ENCODE results near the gene COLGALT1.
"Not testable (repeated sequence)": the region's sequence is repeated elsewhere in the genome, so short reads cannot be mapped to it uniquely, and the experiment has no call there.

The COLGALT1 gene

DNA sequence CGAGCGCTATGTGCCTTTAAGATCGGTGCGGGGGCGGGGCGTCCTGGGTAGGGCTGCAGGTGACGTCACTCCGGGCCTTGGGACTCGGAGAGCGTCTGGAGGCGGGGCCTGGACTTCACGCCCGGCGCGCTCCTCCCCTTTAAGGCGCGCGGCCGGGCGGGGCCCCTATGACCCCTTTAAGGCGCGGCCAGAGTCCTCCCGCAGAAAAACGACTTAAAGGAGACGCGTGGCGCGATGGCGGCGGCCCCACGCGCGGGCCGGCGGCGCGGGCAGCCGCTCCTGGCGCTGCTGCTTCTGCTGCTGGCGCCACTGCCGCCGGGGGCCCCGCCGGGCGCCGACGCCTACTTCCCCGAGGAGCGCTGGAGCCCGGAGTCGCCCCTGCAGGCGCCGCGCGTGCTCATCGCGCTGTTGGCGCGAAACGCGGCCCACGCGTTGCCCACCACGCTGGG is at the start of gene COLGALT1 (continued):
- TF ChIP-seq KLF9 (tag by site-specific recombination; IDR thresholded peaks at IDR 0.05; ENCODE audit: low read depth): peak; percentile 56; the same call in 1 of the 2 replicates
- peak; percentile 43; the same call in 1 of the 2 replicates for TF ChIP-seq ZFP69B (tag by site-specific recombination; IDR thresholded peaks at IDR 0.05)
- TF ChIP-seq ZNF596 (tag by site-specific recombination; IDR thresholded peaks at IDR 0.05): peak; percentile 44; the same call in 1 of the 2 replicates
- peak; percentile 99 for TF ChIP-seq ATF2 (tag by site-specific recombination; IDR thresholded peaks at IDR 0.05; ENCODE audit: low read depth)
- 0 out of 2 replicates have a peak, but pooled peaks have one; percentile 89 for TF ChIP-seq ZFHX2 (tag by site-specific recombination; conservative IDR thresholded peaks at IDR 0.05)
- no peak for TF ChIP-seq PRDM1 (tag by site-specific recombination; IDR thresholded peaks at IDR 0.05)
- TF ChIP-seq KLF8 (tag by site-specific recombination; IDR thresholded peaks at IDR 0.05): peak; percentile 79
- TF ChIP-seq KLF1 (tag by site-specific recombination; IDR thresholded peaks at IDR 0.05): peak; percentile 64
- TF ChIP-seq ZNF394 (tag by site-specific recombination; IDR thresholded peaks at IDR 0.05; ENCODE audit: borderline replicate concordance): no peak

DNA sequence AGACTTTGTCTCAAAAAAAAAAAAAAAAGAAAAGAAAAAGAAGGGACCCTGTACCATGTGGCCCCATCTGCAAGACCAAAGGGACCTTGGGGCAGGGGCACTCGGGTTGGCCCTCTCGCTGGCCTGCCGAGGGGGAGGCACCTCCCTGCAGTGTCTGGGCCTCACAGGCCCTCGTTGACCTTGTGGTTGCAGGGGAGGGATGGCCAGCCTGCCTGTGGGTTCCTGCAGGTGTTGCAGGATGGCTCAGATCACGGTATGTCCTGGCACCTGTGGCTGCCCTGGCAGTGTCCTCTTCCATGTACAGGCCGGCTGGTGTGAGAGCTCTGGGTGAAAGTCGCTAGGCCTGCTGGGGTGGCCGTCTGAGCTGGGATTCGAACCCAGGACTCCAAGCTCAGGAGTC is 48.7 kb upstream of the COLGALT1 start:
- TF ChIP-seq ZNF202 (tag by site-specific recombination; IDR thresholded peaks at IDR 0.05; ENCODE audit: borderline replicate concordance): no peak
- TF ChIP-seq ZNF677 (tag by site-specific recombination; IDR thresholded peaks at IDR 0.05): no peak
- no peak for TF ChIP-seq ZBTB17 (tag by site-specific recombination; IDR thresholded peaks at IDR 0.05)
- TF ChIP-seq, protein P1, sequence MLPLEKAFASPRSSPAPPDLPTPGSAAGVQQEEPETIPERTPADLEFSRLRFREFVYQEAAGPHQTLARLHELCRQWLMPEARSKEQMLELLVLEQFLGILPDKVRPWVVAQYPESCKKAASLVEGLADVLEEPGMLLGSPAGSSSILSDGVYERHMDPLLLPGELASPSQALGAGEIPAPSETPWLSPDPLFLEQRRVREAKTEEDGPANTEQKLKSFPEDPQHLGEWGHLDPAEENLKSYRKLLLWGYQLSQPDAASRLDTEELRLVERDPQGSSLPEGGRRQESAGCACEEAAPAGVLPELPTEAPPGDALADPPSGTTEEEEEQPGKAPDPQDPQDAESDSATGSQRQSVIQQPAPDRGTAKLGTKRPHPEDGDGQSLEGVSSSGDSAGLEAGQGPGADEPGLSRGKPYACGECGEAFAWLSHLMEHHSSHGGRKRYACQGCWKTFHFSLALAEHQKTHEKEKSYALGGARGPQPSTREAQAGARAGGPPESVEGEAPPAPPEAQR (tag by site-specific recombination; IDR thresholded peaks at IDR 0.05): no peak
- TF ChIP-seq ZNF629 (tag by site-specific recombination; IDR thresholded peaks at IDR 0.05): no peak
- TF ChIP-seq SCRT2 (tag by site-specific recombination; IDR thresholded peaks at IDR 0.05): peak; percentile 31; the same call in 1 of the 2 replicates
- Histone ChIP-seq H3K4me3 (ENCODE audit: low read depth, low read length) (no peak overlapping the region), H3K27ac (ENCODE audit: extremely low read depth, low read depth, low read length) (no peak overlapping the region), H3K36me3 (ENCODE audit: control insufficient read depth in 2 of 2, insufficient read depth in 1 of 2, low read length in 2 of 2) (no peaks in the 10 kb centered on the region; a peak in 1 of 3 replicates), H3K9me3 (ENCODE audit: control insufficient read depth, insufficient read depth, low read depth, low read length) (no peaks in the 10 kb centered on the region), H3K4me1 (ENCODE audit: control insufficient read depth, insufficient read depth, low read length) (no peaks in the 10 kb centered on the region)
- CTCF ChIA-PET: interaction anchor here (3.3 kb wide), 1 partner anchor 10 kb away, joined by 21 read pairs; no protein-coding TSS in a partner anchor
- POLR2A ChIA-PET: interaction anchor here (0.6 kb wide), 1 partner anchor 169 kb away, joined by 4 read pairs; no protein-coding TSS in a partner anchor

DNA sequence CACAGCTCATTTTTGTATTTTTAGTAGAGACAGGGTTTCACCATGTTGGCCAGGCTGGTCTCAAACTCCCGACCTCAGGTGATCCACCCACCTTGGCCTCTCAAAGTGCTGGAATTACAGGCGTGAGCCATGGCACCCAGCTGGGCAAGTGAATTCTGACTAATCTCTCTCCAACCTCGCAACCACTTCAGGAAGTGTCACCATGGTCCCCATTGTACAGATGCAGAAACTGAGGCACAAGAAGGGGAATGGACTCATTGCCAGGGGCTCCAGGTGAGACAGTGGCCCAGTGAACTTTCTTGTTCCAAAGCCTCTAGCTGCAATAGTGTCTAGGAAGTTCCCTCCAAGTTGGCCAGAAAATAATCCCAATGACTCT is 46.9 kb upstream of the COLGALT1 start:
- CTCF ChIA-PET: interaction anchor here (1.8 to 3.3 kb wide), 2 partner anchors 10 to 12 kb away, joined by 6 to 21 read pairs; no protein-coding TSS in a partner anchor
- H3K27ac ChIP-seq (ENCODE audit: extremely low read depth, low read depth, low read length); H3K4me3 ChIP-seq (ENCODE audit: low read depth, low read length); POLR2A ChIA-PET; H3K9me3 ChIP-seq (ENCODE audit: control insufficient read depth, insufficient read depth, low read depth, low read length); H3K4me1 ChIP-seq (ENCODE audit: control insufficient read depth, insufficient read depth, low read length); H3K36me3 ChIP-seq (ENCODE audit: control insufficient read depth in 2 of 2, insufficient read depth in 1 of 2, low read length in 2 of 2): not testable (repeated sequence)

DNA sequence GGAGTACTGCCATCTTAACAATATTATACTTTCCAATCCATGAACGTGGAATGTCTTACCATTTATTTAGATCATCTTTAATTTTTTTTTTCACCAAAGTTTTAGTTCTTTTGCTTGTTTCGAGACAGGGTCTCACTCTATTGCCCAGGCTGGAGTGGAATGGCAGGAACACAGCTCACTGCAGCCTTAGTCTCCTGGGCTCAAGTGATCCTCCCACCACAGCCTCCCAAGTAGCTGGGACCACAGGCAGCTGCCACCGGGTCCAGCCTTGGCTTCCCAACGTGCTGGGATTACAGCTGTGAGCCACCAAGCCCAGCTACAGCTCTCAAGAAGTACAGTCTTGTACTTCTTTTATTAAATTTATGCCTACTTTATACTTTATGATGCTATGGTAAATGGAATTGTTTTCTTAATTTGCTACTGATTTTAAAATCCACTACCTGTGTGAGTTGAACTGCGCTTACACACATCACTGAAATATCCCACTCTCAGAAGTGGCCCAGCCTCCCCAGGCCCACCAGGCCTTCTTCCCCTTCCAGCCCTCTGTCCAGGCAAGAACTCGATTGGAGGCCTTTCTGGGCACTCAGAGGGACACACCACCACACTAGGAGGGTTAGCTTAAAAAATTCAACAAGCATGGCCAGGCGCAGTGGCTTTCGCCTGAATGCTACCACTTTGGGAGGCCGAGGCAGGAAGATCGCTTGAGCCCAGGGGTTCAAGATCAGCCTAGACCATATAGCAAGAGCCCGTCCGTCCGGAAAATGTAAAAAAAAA is 45.0 kb upstream of the COLGALT1 start:
- H3K36me3 ChIP-seq (ENCODE audit: control insufficient read depth in 2 of 2, insufficient read depth in 1 of 2, low read length in 2 of 2): no peaks in the 10 kb centered on the region
- no peak overlapping the region for H3K27ac ChIP-seq (ENCODE audit: extremely low read depth, low read depth, low read length)
- no peak overlapping the region for H3K4me3 ChIP-seq (ENCODE audit: low read depth, low read length)
- CTCF ChIA-PET: interaction anchor here (0.6 to 3.4 kb wide), 5 partner anchors 13 to 436 kb away, joined by 3 to 20 read pairs (median 3); no protein-coding TSS in a partner anchor
- H3K4me1 ChIP-seq (ENCODE audit: control insufficient read depth, insufficient read depth, low read length): no peaks in the 10 kb centered on the region
- no peaks in the 10 kb centered on the region for H3K9me3 ChIP-seq (ENCODE audit: control insufficient read depth, insufficient read depth, low read depth, low read length)
- POLR2A ChIA-PET: interaction anchor here (0.7 to 1.4 kb wide), 4 partner anchors 22 to 201 kb away, joined by 3 to 8 read pairs (median 4); no protein-coding TSS in a partner anchor
- TF ChIP-seq ZNF366 (tag by site-specific recombination; conservative IDR thresholded peaks at IDR 0.05): no peak
- TF ChIP-seq, protein P2, sequence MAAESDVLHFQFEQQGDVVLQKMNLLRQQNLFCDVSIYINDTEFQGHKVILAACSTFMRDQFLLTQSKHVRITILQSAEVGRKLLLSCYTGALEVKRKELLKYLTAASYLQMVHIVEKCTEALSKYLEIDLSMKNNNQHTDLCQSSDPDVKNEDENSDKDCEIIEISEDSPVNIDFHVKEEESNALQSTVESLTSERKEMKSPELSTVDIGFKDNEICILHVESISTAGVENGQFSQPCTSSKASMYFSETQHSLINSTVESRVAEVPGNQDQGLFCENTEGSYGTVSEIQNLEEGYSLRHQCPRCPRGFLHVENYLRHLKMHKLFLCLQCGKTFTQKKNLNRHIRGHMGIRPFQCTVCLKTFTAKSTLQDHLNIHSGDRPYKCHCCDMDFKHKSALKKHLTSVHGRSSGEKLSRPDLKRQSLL (tag by site-specific recombination; IDR thresholded peaks at IDR 0.05): no peak
- TF ChIP-seq SP3 (tag by site-specific recombination; IDR thresholded peaks at IDR 0.05): no peak
- no peak for TF ChIP-seq ZNF2 (tag by site-specific recombination; IDR thresholded peaks at IDR 0.05)
- TF ChIP-seq SCRT2 (tag by site-specific recombination; IDR thresholded peaks at IDR 0.05): no peak
- no peak for TF ChIP-seq HOXA7 (CRISPR knock-in tag; IDR thresholded peaks at IDR 0.05; ENCODE audit: borderline replicate concordance)
- TF ChIP-seq ZNF302 (tag by site-specific recombination; IDR thresholded peaks at IDR 0.05; ENCODE audit: low read depth): no peak
- TF ChIP-seq, protein P3, sequence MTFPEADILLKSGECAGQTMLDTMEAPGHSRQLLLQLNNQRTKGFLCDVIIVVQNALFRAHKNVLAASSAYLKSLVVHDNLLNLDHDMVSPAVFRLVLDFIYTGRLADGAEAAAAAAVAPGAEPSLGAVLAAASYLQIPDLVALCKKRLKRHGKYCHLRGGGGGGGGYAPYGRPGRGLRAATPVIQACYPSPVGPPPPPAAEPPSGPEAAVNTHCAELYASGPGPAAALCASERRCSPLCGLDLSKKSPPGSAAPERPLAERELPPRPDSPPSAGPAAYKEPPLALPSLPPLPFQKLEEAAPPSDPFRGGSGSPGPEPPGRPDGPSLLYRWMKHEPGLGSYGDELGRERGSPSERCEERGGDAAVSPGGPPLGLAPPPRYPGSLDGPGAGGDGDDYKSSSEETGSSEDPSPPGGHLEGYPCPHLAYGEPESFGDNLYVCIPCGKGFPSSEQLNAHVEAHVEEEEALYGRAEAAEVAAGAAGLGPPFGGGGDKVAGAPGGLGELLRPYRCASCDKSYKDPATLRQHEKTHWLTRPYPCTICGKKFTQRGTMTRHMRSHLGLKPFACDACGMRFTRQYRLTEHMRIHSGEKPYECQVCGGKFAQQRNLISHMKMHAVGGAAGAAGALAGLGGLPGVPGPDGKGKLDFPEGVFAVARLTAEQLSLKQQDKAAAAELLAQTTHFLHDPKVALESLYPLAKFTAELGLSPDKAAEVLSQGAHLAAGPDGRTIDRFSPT (tag by site-specific recombination; IDR thresholded peaks at IDR 0.05): no peak
